GM21390 (cell line): ENCODE measurements around the gene PHYHD1.
"Not testable (repeated sequence)": the region's sequence is repeated elsewhere in the genome, so short reads cannot be mapped to it uniquely, and the experiment has no call there.

Experiments used
- ATAC-seq: cut with Tn5 transposase; IDR thresholded peaks from one replicate; pipeline ENCODE4 v1.9.1; 2021; ENCODE audit not compliant: unreplicated experiment

The PHYHD1 gene

DNA sequence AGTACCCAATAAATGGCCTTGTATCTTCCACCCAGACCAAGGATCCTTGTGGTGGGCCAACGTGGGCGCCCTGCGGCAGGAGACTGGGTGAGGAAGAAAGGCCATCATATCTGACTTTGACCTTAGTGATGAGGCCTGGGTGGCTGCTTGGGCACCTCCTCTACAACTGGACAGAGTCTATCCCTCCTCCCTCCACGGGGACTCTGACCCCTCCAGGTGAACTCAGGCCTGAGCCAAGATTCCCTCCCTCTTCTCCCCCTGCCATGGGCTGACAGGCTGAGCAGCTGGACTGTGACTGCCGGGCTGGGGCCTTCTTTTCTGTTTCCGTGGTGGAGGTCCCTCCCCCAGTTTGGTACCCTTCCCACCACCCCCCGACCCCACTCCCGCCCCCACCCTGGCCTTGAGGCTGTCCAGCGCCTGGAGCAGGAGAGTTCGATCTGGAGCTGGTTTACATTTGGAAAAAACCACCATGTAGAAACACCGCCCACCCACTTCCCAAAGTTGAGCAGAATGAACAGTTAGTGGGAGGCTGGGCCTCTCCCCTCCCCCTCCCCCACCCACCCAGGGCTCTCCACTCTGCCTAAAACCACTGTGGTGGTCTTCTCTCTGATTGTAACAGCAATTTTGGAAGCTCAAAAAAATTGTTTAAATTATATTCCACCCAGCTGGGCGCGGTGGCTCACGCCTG, 1.2 kb upstream of the PHYHD1 start:
- no peak for ATAC-seq

DNA sequence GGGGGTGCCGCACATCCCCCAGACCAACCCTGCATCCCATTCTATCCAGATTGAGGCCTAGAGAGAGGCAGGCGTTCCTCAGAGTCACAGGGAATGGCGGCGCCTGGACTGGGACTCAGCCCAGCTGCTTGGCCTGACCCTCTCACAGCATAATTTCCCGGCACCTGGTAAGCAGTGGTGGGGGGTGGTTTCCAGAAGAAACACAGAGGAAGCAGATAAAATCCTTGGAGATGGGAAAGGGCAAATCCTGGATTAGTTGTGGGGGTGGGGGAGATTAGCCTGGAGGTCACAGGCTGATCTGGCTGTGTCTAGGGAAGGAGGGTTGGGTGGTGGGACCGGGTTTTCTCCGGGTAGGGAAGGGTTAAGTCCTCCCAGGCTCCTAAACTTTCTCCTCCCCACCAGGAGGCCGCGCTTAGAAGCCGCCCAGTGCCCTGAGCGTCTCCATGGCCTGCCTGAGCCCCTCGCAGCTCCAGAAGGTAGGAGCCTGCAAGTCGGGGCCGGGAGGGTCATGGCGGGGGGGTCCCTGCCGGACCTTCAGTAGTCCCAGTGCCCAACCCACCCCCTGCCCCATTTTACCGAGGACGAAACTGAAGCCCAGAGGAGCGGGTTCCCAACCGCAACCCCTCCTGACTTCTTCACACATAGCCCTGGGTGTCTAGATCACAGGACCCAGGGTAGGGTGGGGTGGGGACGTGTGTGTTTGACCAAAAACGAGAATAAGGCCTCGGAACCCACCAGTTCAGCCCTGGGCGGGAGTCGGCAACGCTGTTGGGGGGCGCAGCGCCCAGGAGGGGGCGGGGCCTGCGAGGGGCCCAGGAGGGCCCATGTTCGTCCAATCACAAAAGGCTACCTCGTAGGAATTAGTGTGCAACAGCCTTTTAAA, 1.3 kb downstream of the PHYHD1 start:
- no peak for ATAC-seq

DNA sequence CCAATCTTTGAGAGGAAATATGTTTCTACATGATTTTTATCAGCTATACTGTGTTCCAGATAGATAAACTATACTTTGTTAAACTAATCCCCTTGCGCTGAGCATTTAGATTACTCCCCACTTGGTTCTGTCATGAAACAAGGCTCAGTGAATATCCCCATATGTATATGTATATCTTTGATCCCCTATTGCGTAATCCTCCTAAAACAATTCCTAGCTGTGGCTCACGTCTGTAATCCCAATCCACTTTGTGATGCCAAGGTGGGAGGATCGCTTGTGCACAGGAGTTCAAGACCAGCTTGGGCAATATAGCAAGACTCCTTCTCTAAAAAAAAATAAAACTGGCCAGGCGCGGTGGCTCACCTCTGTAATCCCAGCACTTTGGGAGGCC, 2.7 kb downstream of the PHYHD1 start:
- ATAC-seq, result no peak

DNA sequence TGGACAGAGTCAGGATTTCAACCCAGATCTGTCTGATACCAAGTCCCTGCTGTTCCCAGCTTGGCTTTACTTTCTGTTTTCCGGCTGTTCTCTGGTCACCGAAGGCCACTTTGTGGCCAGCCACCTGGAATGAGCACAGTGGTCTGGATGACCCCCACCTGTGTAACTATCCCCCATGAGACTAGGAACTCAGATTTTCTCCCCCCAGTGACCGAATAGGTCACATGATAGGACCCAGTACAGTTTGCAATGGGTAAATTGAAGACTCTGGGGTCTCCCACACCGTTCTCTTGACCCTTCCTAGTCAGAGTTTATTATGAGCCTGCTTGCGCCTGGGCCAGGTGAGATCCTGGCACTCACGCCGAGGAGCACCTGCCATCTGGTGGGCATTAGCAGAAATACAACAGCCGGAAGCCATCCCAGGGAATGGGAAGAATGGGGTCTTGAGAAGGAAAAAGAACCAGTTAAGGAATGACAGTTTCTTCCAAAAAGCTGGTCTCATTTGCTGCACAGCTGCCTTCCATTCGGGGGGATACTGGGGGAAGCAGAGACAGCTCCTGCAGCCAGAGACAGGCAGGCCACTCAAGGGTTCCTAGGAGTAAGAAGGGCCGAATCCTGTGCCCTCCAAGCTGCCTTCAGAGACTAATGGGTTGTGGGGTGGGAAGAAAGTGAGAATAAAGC, 7.1 kb downstream of the PHYHD1 start:
- ATAC-seq, result no peak

DNA sequence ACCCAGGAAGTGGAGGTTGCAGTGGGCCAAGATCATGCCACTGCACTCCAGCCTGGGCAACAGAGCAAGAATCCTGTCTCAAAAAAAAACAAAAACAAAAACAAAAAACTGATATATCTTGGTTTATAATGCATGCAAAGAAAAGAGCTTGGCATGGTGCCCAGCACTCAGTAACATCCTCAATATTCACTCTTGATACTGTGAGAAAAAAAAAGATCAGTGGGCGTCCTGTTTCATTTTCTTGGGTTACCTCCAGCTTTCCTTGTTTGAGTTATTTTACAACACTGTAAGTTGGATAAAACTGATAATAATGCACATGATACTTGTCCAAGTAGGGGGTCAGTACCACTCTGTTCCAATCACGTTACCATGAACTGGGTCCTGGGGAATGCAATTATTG, 7.8 kb downstream of the PHYHD1 start:
- ATAC-seq, result no peak

DNA sequence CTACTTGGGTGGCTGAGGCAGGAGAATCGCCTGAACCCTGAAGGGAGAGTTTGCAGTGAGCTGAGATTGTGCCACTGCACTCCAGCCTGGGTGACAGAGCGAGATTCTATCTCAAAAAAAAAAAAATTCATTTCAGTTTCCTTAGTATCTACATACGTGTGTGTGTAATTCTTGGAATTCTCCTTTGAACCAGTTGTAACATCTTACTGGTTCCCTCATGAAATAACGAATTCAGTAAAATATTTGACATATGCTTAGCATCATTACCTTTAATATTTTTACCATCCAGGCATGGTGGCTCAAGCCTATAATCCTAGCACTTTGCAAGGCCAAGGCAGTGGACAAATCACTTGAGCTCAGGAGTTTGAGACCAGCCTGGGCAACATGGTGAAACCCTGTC, 8.8 kb downstream of the PHYHD1 start:
- ATAC-seq, result no peak

DNA sequence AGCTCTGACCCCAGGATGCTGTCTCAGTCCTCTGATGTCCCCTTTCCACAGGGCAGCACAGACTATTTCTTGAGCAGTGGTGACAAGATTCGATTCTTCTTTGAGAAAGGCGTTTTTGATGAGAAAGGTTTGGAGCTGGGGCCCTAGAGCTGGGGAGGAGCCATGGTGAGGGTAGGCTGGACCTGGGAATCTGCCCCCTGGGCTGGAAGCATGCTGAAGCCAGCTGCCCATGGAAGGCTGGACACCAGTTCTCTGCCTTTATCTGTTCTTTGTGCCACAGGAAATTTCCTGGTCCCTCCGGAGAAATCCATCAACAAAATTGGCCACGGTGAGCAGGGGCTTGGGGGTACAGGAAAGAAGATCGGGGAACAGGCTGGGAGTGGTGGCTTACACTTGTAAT, 12.9 kb downstream of the PHYHD1 start:
- ATAC-seq, result no peak

DNA sequence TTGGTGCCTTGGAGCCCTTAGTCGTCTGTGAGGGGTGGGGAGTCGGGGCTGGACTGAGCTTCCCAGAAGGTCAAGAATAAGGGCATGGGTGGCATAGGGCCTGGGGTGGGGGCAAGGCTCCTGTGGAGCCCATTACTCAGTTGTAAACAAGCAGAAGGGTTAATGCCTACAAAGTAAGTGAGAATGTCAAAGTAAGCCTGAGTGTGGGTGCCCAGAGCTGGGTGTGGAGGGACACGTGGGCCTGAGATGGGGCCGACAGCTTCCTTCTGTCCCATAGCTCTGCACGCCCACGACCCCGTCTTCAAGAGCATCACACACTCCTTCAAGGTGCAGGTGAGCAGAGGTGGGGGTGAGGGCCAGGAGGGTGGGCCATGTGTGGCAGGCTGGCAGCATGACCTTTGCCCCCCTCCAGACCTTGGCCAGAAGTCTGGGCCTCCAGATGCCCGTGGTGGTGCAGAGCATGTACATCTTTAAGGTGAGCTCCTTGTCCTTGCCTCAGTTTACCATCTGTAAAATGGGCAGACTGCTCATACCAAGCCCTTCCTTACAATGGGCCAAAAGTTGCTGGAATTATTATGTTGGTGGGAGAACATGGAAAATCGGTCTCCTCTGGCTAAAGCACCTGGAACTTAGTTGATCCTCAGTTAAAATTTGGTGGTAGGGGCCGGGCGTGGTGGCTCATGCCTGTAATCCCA, 15.5 kb downstream of the PHYHD1 start:
- no peak for ATAC-seq

DNA sequence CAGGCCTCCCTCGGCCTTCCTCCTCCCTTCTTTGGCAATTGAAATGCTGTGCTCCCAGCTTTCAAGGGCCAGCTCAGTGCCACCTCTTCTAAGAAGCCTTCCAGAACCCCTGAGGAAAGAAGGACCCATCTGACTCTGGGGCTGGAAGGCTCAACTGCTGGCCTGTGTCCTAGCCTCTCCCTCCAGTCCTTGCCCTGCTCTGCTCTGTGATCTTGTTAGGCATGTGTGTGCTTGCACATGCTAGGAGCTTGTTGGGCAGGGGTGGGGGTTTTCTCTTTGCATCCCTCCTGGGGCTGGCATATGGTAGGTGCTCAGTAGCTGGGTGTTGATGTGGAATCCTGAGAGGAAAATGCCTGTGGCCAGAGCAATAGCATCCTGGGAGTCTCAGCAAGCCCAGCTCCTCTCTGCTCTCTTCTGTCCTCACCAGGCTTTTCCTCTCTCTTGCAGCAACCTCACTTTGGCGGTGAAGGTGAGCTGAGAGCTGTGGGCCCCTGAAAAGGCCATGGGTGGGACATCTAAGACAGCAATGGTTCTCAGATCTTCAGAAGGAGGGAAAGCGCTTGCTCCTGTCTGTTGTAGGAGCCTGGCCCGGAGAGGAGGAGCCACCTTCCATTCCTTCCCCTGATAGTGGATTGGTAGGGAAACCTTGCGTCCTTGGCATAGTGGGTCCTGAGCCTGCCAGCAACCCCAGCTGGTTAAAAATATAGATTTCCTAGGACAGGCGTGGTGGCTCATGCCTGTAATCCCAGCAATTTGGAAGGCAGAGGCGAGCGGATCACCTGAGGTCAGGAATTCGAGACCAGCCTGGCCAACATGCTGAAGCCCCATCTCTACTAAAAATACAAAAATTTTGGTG, 16.8 kb downstream of the PHYHD1 start:
- no peak for ATAC-seq

DNA sequence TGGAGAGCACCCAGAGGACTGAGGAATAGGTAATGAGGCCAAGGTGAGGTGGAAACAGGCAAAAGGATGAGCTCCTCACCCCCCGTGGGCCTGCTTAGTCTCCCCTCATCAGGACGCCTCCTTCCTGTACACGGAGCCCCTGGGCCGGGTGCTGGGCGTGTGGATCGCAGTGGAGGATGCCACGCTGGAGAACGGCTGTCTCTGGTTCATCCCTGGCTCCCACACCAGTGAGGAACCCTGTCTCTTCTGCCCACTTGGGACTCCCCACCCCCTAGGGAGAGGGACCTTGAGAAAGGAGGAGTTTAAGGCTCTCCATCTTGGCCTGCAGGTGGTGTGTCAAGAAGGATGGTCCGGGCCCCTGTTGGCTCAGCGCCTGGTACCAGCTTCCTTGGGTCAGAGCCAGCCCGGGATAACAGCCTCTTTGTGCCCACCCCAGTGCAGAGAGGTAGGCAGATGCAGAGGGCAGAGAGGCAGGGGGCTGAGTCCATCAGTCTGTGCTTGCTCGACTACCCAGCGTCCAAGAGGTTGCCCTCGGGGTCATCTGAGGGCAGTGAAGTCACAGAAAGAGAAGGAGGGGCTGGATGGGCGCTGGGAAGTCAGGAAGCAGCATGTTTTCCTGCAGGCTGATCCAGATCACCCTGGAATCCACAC, 19.6 kb downstream of the PHYHD1 start:
- ATAC-seq, result no peak

DNA sequence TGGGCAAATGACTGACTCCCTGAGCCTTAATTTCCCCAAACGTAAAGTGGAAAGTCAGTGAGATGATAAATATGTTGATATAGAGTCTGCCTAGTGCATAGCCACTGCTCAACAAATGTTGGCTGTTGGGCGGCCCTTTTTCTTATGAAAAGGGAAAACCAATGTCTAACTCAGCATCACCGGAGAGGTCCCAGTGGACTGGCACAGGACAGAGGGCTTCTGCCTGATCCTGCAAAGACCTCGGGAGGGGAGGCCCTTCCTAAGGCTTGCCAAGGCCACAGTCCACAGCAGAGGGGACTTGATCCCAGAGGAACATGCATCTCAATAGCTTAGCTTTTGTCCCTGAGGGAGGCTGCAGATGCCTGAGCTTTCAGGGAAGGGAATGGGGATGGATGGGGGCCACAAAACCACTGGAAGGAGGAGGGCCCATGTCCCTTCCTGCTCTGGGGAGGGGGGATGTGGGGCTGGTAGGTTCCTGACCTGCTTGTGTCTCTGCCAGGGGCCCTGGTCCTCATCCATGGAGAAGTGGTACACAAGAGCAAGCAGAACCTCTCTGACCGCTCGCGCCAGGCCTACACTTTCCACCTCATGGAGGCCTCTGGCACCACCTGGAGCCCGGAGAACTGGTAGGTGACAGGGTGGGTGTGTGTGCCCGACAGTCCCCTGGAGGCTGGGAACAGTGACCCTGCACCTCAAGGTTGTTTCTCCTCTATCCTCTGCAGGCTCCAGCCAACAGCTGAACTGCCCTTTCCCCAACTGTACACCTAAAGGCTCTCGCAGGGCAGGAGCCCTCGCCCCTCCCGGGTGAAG, 20.4 kb downstream of the PHYHD1 start:
- ATAC-seq, result no peak

DNA sequence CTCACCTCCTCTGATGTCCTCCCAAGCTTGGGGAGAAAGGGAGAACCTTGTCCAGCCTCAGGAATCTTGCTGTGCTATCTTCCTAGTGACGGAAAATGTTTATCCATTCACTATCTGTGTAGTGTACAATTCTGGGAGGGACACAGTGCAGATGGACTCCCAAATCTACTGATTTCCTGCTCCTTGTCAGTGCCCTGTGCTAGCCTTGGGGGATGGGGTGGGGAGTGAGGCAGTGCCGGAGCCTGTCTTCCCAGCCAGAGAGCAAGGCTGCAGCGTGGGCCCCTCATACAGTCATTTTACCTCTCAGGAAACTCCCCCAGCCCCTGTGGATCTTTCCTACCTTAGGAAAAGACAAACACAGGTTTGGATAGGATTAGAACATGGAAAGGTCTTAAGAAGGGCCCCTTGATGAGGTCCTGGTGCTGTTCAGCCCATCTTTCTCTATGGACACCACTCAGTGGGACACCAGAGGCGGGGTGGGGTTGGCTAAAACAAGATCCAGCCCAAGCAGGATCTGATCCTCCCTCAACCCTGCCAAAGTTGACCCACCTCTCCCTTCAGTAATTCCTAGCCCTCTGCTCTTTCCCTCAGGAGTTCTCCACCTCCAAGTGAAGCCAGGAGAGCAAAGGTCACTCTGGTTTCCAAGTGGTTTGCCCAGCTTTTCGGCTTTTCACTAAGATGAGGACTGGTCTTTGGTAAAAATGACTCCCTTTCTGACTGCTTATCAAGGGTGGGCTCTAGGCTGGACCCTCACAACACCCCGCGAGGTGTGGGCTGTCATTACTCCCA, 23.2 kb downstream of the PHYHD1 start:
- no peak for ATAC-seq

DNA sequence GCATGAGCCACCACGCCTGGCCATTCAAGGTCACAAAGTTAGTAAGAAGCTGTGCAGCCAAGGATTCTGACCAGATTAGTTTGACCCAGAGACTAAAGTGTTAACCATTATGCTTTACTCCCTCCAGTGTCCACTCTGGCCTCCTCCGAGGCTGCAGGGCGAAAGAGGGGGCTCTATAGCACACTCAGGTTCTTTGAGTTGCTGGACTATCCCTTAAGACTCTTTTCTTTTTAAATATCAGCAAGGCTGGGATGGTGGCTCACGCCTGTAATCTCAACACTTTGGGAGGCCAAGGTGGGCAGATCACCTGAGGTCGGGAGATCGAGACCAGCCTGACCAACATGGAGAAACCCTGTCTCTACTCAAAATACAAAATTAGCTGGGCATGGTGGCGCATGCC, 24.2 kb downstream of the PHYHD1 start:
- ATAC-seq, result not testable (repeated sequence)

DNA sequence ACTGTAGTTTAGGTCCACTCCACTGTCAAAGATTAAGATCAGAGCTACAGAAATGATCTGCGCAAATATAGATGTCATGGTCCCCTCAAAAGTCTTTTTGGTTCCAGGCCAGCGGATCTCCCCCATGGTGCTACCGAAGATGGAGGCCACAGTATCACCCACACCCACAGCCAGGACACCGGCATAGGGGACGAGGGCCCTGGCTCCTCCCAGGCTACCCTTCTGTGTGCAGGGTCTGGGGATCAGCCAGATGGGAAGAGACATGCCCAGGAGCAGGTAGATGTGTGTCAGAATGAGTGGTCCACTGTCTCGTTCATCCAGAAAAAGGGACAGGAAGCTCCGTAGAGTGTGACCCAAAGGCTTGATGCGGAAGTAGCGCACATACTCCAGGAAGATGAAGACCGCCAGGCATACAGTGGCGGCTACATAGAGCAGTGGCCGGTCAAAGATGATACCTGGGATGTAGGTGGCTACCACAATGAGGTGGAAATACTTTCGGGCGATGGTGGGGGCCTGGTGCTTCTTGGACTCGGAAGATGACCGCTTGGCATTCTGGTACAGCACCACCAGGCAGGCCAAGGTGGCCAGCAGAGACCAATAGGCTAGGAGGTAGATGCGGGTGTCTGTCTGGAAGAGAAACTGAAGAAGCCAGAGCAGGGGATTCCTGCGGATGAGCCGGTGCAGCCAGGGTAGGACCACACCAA, 25.2 kb downstream of the PHYHD1 start:
- no peak for ATAC-seq

DNA sequence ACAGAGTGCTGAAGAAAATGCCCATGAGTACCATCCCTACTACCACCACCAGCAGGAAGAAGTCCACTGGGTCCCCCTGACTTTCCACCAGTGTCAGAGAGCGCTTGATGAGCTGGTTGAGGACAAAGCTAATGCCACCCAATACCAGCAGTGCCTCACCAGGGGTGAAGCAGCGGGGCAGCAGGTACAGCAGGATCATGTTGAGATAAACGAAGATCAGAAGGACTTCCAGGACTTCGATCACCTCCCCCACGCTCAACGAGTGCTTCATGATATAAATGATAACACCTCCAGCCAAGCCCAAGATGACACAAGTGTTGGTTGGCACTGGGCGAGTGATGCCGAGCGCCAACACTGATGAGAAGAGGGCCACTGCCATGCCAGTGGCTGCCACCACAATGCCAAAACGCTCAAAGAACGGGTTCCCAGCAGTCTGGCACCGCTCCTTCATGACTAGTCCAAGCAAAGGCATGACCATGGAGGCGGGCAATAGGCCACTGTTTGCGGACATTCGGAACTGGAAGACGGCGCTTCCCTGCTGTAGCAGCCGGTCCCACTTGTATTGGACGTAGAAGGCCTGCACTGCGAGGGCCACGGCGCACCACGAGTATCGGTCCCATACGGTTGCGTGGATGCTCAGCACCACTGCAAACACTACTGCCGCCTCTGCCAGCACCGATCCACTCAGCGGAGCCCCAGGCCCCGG, 25.9 kb downstream of the PHYHD1 start:
- peak; percentile 23 for ATAC-seq

DNA sequence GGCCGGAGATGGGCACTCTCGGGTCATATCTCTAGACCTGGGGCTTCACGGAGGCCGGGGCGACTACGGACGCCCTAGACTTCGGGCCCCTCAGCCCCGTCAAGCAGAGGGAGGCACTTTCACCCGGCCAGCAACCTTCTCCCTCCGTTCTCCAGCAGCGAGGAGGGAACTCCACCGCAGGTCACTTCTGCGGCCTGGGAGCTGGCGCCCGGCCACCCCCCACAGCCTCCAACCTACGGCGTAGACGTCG, 26.4 kb downstream of the PHYHD1 start:
- ATAC-seq, result no peak

DNA sequence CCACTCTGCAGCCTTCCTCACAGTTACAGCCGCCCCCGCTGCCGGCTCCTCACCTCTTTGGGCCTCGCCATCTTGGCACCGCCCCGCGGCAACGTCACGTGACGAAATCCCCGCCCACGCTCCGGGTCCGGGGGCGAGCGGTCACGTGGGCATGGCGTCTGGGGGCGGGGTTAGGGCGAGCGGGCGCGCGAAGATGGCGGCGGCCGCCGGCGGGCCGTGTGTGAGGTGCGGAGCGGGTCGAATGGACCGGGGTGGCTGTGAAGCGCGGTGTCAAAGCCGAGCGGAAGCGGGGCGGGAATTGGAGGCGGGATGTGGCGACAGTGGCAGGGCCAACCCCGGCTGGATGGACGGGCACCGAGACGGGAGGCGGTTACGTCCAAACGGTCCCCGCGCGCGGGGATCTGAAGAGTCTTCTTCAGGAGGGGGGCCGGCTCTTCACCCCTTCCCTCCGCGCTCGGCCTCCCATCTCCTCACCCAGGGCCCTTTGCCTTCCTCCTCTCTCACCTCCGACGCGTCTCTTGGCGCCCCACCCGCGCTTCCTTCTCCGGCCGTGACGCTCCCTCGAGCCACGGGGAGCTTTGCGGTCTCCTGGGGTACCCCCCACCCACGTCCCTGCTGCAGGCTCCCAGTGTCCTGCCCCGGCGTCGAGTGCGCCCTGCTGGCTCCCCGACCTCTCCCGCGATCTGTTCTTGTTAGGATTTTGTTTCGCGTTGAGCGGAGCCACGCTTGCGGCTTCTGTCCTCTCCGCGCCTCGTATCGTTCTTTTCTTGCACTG, 26.9 kb downstream of the PHYHD1 start, which contains the start of the genes DOLK and NUP188:
Gene DOLK, minus strand, starts transcription at position 77 of the 775 bp plus-strand sequence. CDS start 300 bp downstream, outside the sequence.
Gene NUP188, plus strand, starts transcription at position 173 of the 775 bp plus-strand sequence. Its CDS starts 21 bp downstream, at position 194.
- ATAC-seq, result peak; percentile 72
